Activated CD8-positive, alpha-beta memory T cell treated with anti-CD3 and anti-CD28 coated beads, Interleukin-2, amount 10 ng/mL, durations not matched to agents 7 days and 5 days (primary cell): Measurements from ENCODE around the gene LIM2. TPM values are rescaled to one million over a fixed set of nuclear protein-coding genes. Genes with fewer than 3 reads are reported as not detected.

Experiments used
- total RNA-seq, 2 experiments: library from RNA; stranded (reverse); gene quantifications; one replicate each; pipeline ENCODE4 v1.2.3, GENCODE V29; 2021

The LIM2 gene
- total RNA-seq, 2 experiments from 2014 or later: 0.23 TPM; not detected in 1

Other genes with a start within 250 kb of the LIM2 start
- not detected for gene SIGLEC7, start 245.7 kb downstream of the LIM2 start, total RNA-seq
- 1 to 10 TPM in 1 of 2 experiments, under 1 TPM in 1; 0.96 to 6.2 TPM for gene CD33, start 162.9 kb downstream of the LIM2 start, total RNA-seq
- not detected for gene SIGLECL1, start 136.9 kb downstream of the LIM2 start, total RNA-seq
- under 1 TPM; 0.18 to 0.23 TPM for gene IGLON5, start 76.3 kb downstream of the LIM2 start, total RNA-seq
- 1 to 10 TPM; 1.8 to 2.2 TPM for gene VSIG10L, start 45.8 kb downstream of the LIM2 start, total RNA-seq
- gene ETFB, start 21.6 kb downstream of the LIM2 start, total RNA-seq: 100 to 1,000 TPM; 121 to 123 TPM
- 10 to 100 TPM; 19.1 to 27.8 TPM for gene CLDND2, start 19.0 kb downstream of the LIM2 start, total RNA-seq
- gene NKG7, start 15.3 kb downstream of the LIM2 start, total RNA-seq: 1,000 to 10,000 TPM in 1 of 2 experiments, 100 to 1,000 TPM in 1; 852 to 1,014 TPM
- gene C19orf84, start 2.6 kb upstream of the LIM2 start, total RNA-seq: not detected
- 1 to 10 TPM; 1.4 to 2.1 TPM for gene SIGLEC10, start 29.7 kb upstream of the LIM2 start, total RNA-seq
- gene SIGLEC8, start 70.5 kb upstream of the LIM2 start, total RNA-seq: not detected
- gene CEACAM18, start 90.6 kb upstream of the LIM2 start, total RNA-seq: not detected
- 1 to 10 TPM in 1 of 2 experiments, under 1 TPM in 1; 0.98 to 3.9 TPM for gene SIGLEC12, start 113.8 kb upstream of the LIM2 start, total RNA-seq
- gene SIGLEC6, start 143.7 kb upstream of the LIM2 start, total RNA-seq: not detected
- 10 to 100 TPM in 1 of 2 experiments, 1 to 10 TPM in 1; 8.3 to 10.1 TPM for gene ZNF175, start 183.3 kb upstream of the LIM2 start, total RNA-seq
- gene SIGLEC5, start 242.4 kb upstream of the LIM2 start, total RNA-seq: not detected